Measurements from ENCODE around the gene KCNJ10. TPM values are rescaled to one million over a fixed set of nuclear protein-coding genes. Genes with fewer than 3 reads are reported as not detected.

The KCNJ10 gene
- total and polyA plus RNA-seq, 7 experiments from 2014 or later: 0.29 to 0.32 TPM; not detected in 5

- no peaks in the 10 kb centered on the region for H3K9me3 ChIP-seq (ENCODE audit: control insufficient read depth in 2 of 3, low read length in 3 of 3)
- H3K4me1 ChIP-seq (ENCODE audit: control insufficient read depth in 2 of 2, insufficient read depth in 2 of 2, low read length in 2 of 2): peaks cover 25 to 44% of the 10 kb centered on the region in 2 donors
- H3K27me3 ChIP-seq (ENCODE audit: control insufficient read depth in 2 of 2, insufficient read depth in 2 of 2, low read length in 2 of 2): no peaks in the 10 kb centered on the region
- Mint-ChIP-seq H3K36me3 (no peaks in the 10 kb centered on the region), H3K4me1 (peaks cover 29 to 62% (median 51%) of the 10 kb centered on the region in 7 donors), H3K4me3 (peak overlapping the region; percentile 10 to 87 (median 71)), H3K27ac (peak overlapping the region; percentile 56 to 99 (median 97)), H3K27me3 (no peaks in the 10 kb centered on the region), H3K9me3 (no peaks in the 10 kb centered on the region)
- H3K4me3 ChIP-seq (ENCODE audit: low read length): no peak overlapping the region
- ChIA-PET CTCF (interaction anchor here (0.5 to 3.3 kb wide), 16 partner anchors 9 to 886 kb away, joined by 3 to 42 read pairs (median 4); partner anchors contain the start of gene PEX19), POLR2A (interaction anchor here (0.6 to 3.9 kb wide), 8 partner anchors 16 to 190 kb away, joined by 3 to 15 read pairs (median 4); partner anchors contain the start of gene DCAF8)
- peak; percentile 37 for ATAC-seq
- peaks cover 0 to 4% (median 0%) of the 10 kb centered on the region in 3 experiments for H3K36me3 ChIP-seq (ENCODE audit: control insufficient read depth in 2 of 3, insufficient read depth in 3 of 3, low read length in 3 of 3)
- peak overlapping the region; percentile 96 for H3K27ac ChIP-seq (ENCODE audit: low read depth, low read length)
- intact Hi-C loops (cut with micrococcal nuclease): loop anchor here (1.0 to 10.0 kb wide), 5 partner anchors 92 to 504 kb away; no protein-coding TSS in a partner anchor
- DNase-seq: peak; percentile 57 to 85 (median 77)
These were observed 31.2 kb upstream of the KCNJ10 start for GRCh38 chr1:160101037-160101716.

GRCh38 chr1:160099716-160100375, 29.9 kb upstream of the KCNJ10 start:
- Histone ChIP-seq H3K27me3 (ENCODE audit: control insufficient read depth in 2 of 2, insufficient read depth in 2 of 2, low read length in 2 of 2) (no peaks in the 10 kb centered on the region), H3K27ac (ENCODE audit: low read depth, low read length) (peak overlapping the region; percentile 96), H3K4me1 (ENCODE audit: control insufficient read depth in 2 of 2, insufficient read depth in 2 of 2, low read length in 2 of 2) (peaks cover 28 to 49% of the 10 kb centered on the region in 2 donors), H3K9me3 (ENCODE audit: control insufficient read depth in 2 of 3, low read length in 3 of 3) (no peaks in the 10 kb centered on the region), H3K4me3 (ENCODE audit: low read length) (peak overlapping the region; percentile 85), H3K36me3 (ENCODE audit: control insufficient read depth in 2 of 3, insufficient read depth in 3 of 3, low read length in 3 of 3) (peaks cover 0 to 13% (median 0%) of the 10 kb centered on the region in 3 experiments)
- H3K9me3 Mint-ChIP-seq: no peaks in the 10 kb centered on the region
- ATAC-seq (no peak), DNase-seq (no peak)
- ChIA-PET POLR2A (interaction anchor here (1.0 to 3.9 kb wide), 11 partner anchors 9 to 192 kb away, joined by 3 to 22 read pairs (median 8); partner anchors contain the start of genes DCAF8 and PEX19), CTCF (interaction anchor here (1.2 to 6.3 kb wide), 6 partner anchors 13 to 192 kb away, joined by 4 to 73 read pairs (median 8); no protein-coding TSS in a partner anchor)
- peak overlapping the region; percentile 88 to 99 (median 97) for H3K27ac Mint-ChIP-seq
- no peaks in the 10 kb centered on the region for H3K36me3 Mint-ChIP-seq
- H3K4me3 Mint-ChIP-seq: peak overlapping the region; percentile 74 to 95 (median 86)
- peaks cover 29 to 75% (median 58%) of the 10 kb centered on the region in 7 donors for H3K4me1 Mint-ChIP-seq
- H3K27me3 Mint-ChIP-seq: no peaks in the 10 kb centered on the region
- intact Hi-C loops (cut with micrococcal nuclease): loop anchor here (1.0 to 10.0 kb wide), 9 partner anchors 69 to 507 kb away; partner anchors contain the start of genes COPA (in 2 of the 2), DUSP23 (in 2 of the 2), NCSTN (in 2 of the 2) and PEA15 (in 2 of the 2)

- intact Hi-C loops (cut with micrococcal nuclease): loop anchor here (1.0 to 5.0 kb wide), 14 partner anchors 14 to 1291 kb away; partner anchors contain the start of genes COPA (in 2 of the 2), DCAF8 (in 2 of the 2), DUSP23 (in 2 of the 2) and NCSTN (in 2 of the 2)
- ATAC-seq (peak; percentile 90), DNase-seq (peak; percentile 94 to 98 (median 96))
- H3K4me1 ChIP-seq (ENCODE audit: control insufficient read depth in 2 of 2, insufficient read depth in 2 of 2, low read length in 2 of 2): peaks cover 28 to 49% of the 10 kb centered on the region in 2 donors
- Mint-ChIP-seq H3K27me3 (no peaks in the 10 kb centered on the region), H3K36me3 (peaks cover 0 to 3% (median 0%) of the 10 kb centered on the region in 5 donors), H3K9me3 (no peaks in the 10 kb centered on the region), H3K4me3 (peak overlapping the region; percentile 74 to 95 (median 86)), H3K4me1 (peaks cover 36 to 84% (median 64%) of the 10 kb centered on the region in 7 donors), H3K27ac (peak overlapping the region; percentile 88 to 99 (median 97))
- H3K36me3 ChIP-seq (ENCODE audit: control insufficient read depth in 2 of 3, insufficient read depth in 3 of 3, low read length in 3 of 3): peaks cover 0 to 21% (median 0%) of the 10 kb centered on the region in 3 experiments
- peak overlapping the region; percentile 85 for H3K4me3 ChIP-seq (ENCODE audit: low read length)
- no peaks in the 10 kb centered on the region for H3K27me3 ChIP-seq (ENCODE audit: control insufficient read depth in 2 of 2, insufficient read depth in 2 of 2, low read length in 2 of 2)
- POLR2A ChIA-PET: interaction anchor here (0.6 to 3.0 kb wide), 16 partner anchors 9 to 1292 kb away, joined by 3 to 22 read pairs (median 4); partner anchors contain the start of genes DCAF8, KCNJ10, PEX19 and PIGM
- CTCF ChIA-PET: interaction anchor here (0.8 to 6.3 kb wide), 5 partner anchors 12 to 192 kb away, joined by 4 to 73 read pairs (median 5); no protein-coding TSS in a partner anchor
- no peaks in the 10 kb centered on the region for H3K9me3 ChIP-seq (ENCODE audit: control insufficient read depth in 2 of 3, low read length in 3 of 3)
- peak overlapping the region; percentile 96 for H3K27ac ChIP-seq (ENCODE audit: low read depth, low read length)
These were observed 29.0 kb upstream of the KCNJ10 start for GRCh38 chr1:160098852-160099561.

GRCh38 chr1:160097911-160098851, 28.2 kb upstream of the KCNJ10 start, which contains the start of gene IGSF8:
Gene IGSF8 (minus strand): TSS chr1:160098619. CDS start chr1:160098472, 147 bp downstream.
- Mint-ChIP-seq H3K9me3 (no peaks in the 10 kb centered on the region), H3K27me3 (no peaks in the 10 kb centered on the region), H3K27ac (peak within 1 kb of the TSS; percentile 88 to 99 (median 97)), H3K4me1 (peaks cover 40 to 87% (median 63%) of the 10 kb centered on the region in 7 donors), H3K4me3 (peak within 1 kb of the TSS; percentile 86 to 96 (median 94)), H3K36me3 (peaks cover 0 to 3% (median 0%) of the 10 kb centered on the region in 5 donors)
- ChIA-PET POLR2A (interaction anchor here (0.6 to 3.0 kb wide), 16 partner anchors 8 to 1292 kb away, joined by 3 to 22 read pairs (median 4); partner anchors contain the start of genes DCAF8, KCNJ10, PEX19 and PIGM), CTCF (interaction anchor here (0.8 to 6.3 kb wide), 6 partner anchors 11 to 193 kb away, joined by 4 to 73 read pairs (median 6); no protein-coding TSS in a partner anchor)
- Histone ChIP-seq H3K27me3 (ENCODE audit: control insufficient read depth in 2 of 2, insufficient read depth in 2 of 2, low read length in 2 of 2) (no peaks in the 10 kb centered on the region), H3K9me3 (ENCODE audit: control insufficient read depth in 2 of 3, low read length in 3 of 3) (no peaks in the 10 kb centered on the region), H3K4me1 (ENCODE audit: control insufficient read depth in 2 of 2, insufficient read depth in 2 of 2, low read length in 2 of 2) (peaks cover 28 to 56% of the 10 kb centered on the region in 2 donors), H3K4me3 (ENCODE audit: low read length) (peak within 1 kb of the TSS; percentile 87), H3K27ac (ENCODE audit: low read depth, low read length) (peak within 1 kb of the TSS; percentile 96), H3K36me3 (ENCODE audit: control insufficient read depth in 2 of 3, insufficient read depth in 3 of 3, low read length in 3 of 3) (peaks cover 0 to 30% (median 0%) of the 10 kb centered on the region in 3 experiments)
- DNase-seq (peak; percentile 84 to 92 (median 92)), ATAC-seq (peak; percentile 82)
- intact Hi-C loops (cut with micrococcal nuclease): loop anchor here (1.0 to 5.0 kb wide), 12 partner anchors 13 to 1292 kb away; partner anchors contain the start of genes COPA (in 2 of the 2), DCAF8 (in 2 of the 2), NCSTN (in 2 of the 2) and PEA15 (in 2 of the 2)
